ENCODE data around the gene SEC24C.
"Not testable (repeated sequence)": the region's sequence is repeated elsewhere in the genome, so short reads cannot be mapped to it uniquely, and the experiment has no call there.

The SEC24C gene

DNA sequence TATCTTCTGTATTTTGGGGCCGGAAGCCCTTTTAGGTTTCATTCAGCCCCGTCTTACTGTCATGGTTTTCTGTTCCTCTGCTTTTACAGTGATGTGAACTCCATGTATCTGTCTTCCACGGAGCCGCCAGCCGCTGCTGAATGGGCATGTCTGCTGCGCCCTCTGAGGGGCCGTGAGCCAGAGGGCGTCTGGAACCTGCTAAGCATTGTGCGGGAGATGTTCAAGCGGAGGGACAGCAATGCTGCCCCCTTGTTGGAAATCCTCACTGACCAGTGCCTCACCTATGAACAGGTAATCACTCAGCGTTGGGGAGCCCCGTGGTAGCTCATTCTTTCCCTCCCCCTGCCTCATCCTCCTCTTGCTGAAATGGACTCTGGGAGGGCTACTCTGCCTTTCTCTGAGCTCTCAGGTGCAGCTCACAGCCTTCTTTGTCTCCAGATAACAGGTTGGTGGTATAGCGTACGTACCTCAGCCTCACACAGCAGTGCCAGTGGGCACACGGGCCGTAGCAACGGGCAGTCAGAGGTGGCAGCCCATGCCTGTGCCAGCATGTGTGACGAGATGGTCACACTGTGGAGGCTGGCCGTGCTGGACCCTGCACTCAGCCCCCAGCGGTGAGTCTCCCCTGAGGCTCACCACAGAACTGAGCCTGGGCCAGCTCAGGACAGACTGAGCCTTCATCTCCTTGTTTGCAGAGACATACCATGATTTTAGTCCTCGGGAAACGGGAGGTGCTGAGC lies 46.9 kb downstream of the SEC24C start:
- no peak for TF ChIP-seq ZFX (IDR thresholded peaks at IDR 0.05)

DNA sequence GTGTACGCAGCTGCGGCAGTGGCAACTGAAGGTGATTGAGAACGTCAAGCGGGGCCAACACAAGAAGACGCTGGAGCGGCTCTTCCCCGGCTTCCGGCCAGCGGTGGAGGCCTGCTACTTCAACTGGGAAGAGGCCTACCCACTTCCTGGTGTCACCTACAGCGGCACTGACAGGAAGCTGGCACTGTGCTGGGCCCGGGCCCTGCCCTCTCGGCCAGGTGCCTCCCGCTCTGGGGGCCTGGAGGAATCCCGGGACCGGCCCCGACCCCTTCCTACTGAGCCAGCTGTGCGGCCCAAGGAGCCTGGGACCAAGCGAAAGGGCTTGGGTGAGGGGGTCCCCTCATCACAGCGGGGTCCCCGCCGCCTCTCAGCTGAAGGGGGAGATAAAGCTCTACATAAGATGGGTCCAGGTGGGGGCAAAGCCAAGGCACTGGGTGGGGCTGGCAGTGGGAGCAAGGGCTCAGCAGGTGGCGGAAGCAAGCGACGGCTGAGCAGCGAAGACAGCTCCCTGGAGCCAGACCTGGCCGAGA lies 47.8 kb downstream of the SEC24C start:
- TF ChIP-seq, protein P1, sequence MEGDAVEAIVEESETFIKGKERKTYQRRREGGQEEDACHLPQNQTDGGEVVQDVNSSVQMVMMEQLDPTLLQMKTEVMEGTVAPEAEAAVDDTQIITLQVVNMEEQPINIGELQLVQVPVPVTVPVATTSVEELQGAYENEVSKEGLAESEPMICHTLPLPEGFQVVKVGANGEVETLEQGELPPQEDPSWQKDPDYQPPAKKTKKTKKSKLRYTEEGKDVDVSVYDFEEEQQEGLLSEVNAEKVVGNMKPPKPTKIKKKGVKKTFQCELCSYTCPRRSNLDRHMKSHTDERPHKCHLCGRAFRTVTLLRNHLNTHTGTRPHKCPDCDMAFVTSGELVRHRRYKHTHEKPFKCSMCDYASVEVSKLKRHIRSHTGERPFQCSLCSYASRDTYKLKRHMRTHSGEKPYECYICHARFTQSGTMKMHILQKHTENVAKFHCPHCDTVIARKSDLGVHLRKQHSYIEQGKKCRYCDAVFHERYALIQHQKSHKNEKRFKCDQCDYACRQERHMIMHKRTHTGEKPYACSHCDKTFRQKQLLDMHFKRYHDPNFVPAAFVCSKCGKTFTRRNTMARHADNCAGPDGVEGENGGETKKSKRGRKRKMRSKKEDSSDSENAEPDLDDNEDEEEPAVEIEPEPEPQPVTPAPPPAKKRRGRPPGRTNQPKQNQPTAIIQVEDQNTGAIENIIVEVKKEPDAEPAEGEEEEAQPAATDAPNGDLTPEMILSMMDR (conservative IDR thresholded peaks at IDR 0.05): no peak
- TF ChIP-seq ZFX (IDR thresholded peaks at IDR 0.05): no peak
- no peak overlapping the region for H3K27ac ChIP-seq

More for the DNA sequence above, 46.9 kb downstream of the SEC24C start:
- no peak overlapping the region for H3K27ac ChIP-seq

DNA sequence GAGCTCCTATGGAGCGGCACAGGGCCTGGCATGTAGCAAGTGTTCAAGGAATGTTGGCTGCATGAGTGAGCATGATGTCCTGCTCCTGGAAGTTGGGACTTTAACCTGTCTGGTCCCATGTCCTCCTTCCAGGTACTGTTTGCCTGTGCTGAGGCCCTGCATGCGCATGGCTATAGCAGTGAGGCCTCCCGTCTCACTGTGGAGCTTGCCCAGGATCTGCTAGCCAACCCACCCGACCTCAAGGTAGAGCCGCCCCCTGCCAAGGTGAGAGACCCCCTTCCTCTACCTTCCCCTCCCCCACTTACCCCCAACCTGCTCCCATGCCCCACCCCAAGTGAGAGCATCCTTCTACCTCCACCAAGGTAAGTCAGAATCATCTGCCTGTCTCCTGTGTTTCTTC lies 49.3 kb downstream of the SEC24C start:
- H3K27ac ChIP-seq: no peak overlapping the region
- TF ChIP-seq ZFX (IDR thresholded peaks at IDR 0.05): no peak
- TF ChIP-seq, protein P1 (conservative IDR thresholded peaks at IDR 0.05): no peak

DNA sequence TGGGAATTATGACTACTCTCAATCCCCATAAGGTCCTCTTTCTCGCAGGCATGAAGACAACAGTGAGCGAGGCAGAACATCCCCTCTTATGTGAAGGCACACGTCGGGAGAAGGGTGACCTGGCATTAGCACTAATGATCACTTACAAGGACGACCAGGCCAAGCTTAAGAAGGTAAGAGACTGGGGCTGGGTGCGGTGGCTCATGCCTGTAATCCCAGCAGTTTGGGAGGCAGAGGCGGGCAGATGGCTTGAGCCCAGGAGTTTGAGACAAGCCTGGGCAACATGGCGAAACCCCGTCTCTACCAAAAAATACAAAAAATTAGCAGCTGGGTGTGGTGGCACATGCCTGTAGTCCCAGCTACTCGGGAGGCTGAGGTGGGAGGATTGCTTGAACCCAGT lies 51.3 kb downstream of the SEC24C start:
- not testable (repeated sequence) for H3K27ac ChIP-seq

DNA sequence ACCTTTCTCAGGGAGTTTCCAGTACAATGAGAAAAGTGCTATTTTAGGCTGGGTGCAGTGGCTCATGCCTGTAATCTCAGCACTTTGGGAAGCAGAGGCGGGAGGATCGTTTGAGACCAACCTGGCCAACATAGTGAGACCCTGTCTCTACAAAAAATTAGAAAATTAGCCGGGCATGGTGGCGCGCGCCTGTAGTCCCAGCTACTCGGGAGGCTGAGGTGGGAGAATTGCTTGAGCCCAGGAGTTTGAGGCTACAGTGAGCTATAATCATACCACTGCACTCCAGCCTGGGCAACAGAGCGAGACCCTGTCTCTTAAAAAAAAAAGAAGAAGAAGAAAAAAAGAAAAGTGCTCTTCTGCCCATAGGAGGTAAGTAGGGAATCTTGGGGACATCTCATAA lies 51.9 kb downstream of the SEC24C start:
- not testable (repeated sequence) for H3K27ac ChIP-seq

DNA sequence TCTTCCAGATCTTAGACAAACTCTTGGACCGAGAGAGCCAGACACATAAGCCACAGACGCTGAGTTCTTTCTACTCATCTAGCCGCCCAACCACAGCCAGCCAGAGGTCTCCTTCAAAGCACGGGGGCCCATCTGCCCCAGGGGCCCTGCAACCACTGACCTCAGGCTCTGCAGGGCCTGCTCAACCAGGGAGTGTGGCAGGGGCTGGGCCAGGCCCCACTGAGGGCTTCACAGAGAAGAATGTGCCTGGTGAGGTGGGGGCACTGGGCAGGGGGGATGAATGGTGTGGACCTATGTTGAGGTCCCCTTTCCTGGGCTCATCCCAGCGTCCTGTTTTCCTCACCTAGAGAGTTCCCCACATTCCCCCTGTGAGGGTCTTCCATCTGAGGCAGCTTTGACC lies 52.6 kb downstream of the SEC24C start:
- no peak overlapping the region for H3K27ac ChIP-seq
- TF ChIP-seq, protein P1 (conservative IDR thresholded peaks at IDR 0.05): no peak
- no peak for TF ChIP-seq ZFX (IDR thresholded peaks at IDR 0.05)

DNA sequence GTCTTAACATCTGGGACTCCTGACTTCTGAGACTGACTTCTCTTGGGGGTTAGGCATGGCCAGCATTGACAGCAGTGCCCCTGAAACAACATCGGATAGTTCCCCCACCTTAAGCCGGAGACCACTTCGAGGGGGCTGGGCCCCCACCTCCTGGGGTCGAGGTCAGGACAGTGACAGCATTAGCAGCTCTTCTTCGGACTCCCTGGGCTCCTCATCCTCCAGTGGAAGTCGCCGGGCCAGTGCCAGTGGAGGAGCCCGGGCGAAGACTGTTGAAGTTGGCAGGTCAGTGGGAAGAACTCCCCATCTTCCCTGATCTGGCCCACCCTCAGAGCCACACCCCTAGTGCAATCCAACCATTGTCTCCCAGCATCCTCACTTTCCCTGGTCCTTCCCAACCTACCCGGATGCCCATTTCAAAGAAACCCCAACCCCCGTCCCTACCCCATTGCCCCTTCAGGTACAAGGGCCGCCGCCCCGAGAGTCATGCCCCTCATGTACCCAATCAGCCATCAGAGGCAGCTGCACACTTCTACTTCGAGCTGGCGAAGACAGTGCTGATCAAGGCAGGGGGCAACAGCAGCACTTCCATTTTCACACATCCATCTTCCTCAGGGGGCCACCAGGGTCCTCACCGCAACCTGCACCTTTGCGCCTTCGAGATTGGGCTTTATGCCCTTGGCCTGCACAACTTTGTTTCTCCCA lies 53.3 kb downstream of the SEC24C start:
- no peak for TF ChIP-seq ZFX (IDR thresholded peaks at IDR 0.05)
- no peak overlapping the region for H3K27ac ChIP-seq

DNA sequence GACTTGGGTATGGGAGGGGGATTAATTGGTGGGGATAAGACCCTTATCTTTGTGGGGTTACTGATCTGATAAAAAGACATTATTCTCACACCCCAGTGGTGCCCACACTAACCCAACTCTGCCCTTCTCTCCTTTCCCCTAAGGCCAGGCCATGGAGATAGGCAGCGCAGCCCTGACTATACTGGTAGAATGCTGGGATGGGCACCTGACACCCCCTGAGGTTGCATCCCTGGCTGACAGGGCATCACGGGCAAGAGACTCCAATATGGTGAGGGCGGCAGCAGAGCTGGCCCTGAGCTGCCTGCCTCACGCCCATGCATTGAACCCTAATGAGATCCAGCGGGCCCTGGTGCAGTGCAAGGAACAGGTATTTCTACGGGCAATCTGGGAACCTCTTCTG lies 53.9 kb downstream of the SEC24C start:
- no peak overlapping the region for H3K27ac ChIP-seq

DNA sequence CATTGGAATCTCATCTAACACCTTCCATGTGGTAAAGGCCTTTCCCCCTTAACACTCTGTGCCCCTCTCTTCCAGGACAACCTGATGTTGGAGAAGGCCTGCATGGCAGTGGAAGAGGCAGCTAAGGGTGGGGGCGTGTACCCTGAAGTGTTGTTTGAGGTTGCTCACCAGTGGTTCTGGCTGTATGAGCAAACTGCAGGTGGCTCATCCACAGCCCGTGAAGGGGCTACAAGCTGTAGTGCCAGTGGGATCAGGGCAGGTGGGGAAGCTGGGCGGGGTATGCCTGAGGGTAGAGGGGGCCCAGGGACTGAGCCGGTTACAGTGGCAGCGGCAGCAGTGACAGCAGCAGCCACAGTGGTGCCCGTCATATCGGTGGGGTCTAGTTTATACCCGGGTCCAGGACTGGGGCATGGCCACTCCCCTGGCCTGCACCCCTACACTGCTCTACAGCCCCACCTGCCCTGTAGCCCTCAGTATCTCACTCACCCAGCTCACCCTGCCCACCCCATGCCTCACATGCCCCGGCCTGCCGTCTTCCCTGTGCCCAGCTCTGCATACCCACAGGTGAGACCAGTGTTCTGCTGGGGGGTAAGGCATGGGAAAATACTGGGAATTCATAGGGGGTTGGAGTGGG lies 54.9 kb downstream of the SEC24C start:
- H3K27ac ChIP-seq: no peak overlapping the region
- TF ChIP-seq, protein P1 (conservative IDR thresholded peaks at IDR 0.05): no peak
- TF ChIP-seq ZFX (IDR thresholded peaks at IDR 0.05): no peak

More for the DNA sequence above, 53.9 kb downstream of the SEC24C start:
- TF ChIP-seq ZFX (IDR thresholded peaks at IDR 0.05): no peak
- TF ChIP-seq, protein P1 (conservative IDR thresholded peaks at IDR 0.05): no peak

Data from C4-2B (cell line).